Vagina (tissue), 2 donors: Measurements from ENCODE around the gene STARD10. TPM values are rescaled to one million over a fixed set of nuclear protein-coding genes. Genes with fewer than 3 reads are reported as not detected.

ENCODE experiments used
- DNase-seq, 2 donors: peaks; one replicate each; pipeline ENCODE4 v3.0.0-alpha.2; 2017; ENCODE audit errors: extremely low spot score in 2 of 2
- H3K27ac ChIP-seq: fragments of 200-600 bp; sonication (generic); one replicate; pipeline ENCODE4 v1.5.1; 2019
- H3K27me3 ChIP-seq: fragments of 200-600 bp; sonication (generic); one replicate; pipeline ENCODE4 v1.5.1; 2019
- H3K36me3 ChIP-seq, 2 donors: fragments of 200-600 bp; sonication (generic); one replicate each; pipeline ENCODE4 v1.5.1; 2017 to 2019
- H3K4me1 ChIP-seq: fragments of 200-600 bp; sonication (generic); one replicate; pipeline ENCODE4 v1.5.1; 2019
- H3K4me3 ChIP-seq, 2 donors: fragments of 200-600 bp; sonication (generic); 1 replicate in 1 of 2; 2 replicates in 1 of 2; pipeline ENCODE4 v1.5.1; 2016 to 2019
- H3K9me3 ChIP-seq: fragments of 200-600 bp; sonication (generic); one replicate; pipeline ENCODE4 v1.5.1; 2019
- POLR2A ChIP-seq, 2 donors: fragments of 450-650 bp; IDR thresholded peaks; one replicate each; pipeline ENCODE4 v1.6.1; 2017; ENCODE audit warnings: antibody characterized with exemption in 2 of 2, mild to moderate bottlenecking in 2 of 2, moderate library complexity in 2 of 2
- POLR2AphosphoS5 ChIP-seq, 2 donors: sonication (generic); formaldehyde crosslinking; IDR thresholded peaks; one replicate each; pipeline ENCODE4 v1.9.0; 2017; ENCODE audit warnings: antibody characterized with exemption in 2 of 2, mild to moderate bottlenecking in 2 of 2, low read depth in 1 of 2; ENCODE audit not compliant: insufficient read depth in 1 of 2
- intact Hi-C: fragments of 100-400 bp; cut with DNase I; formaldehyde crosslinking; loops from one replicate; pipeline ENCODE4 v1.15.1; 2023
- total RNA-seq: library from RNA; depleted of rRNA; stranded (reverse); fragments of >200 nt; gene quantifications from one replicate; pipeline ENCODE4 v1.2.3, GENCODE V29; 2016
- TF ChIP-seq, protein P1 (sequence below), 3 experiments: fragments of 450-650 bp in 2 of 3; fragments of 200-600 bp in 1 of 3; sonication (generic) in 1 of 3; IDR thresholded peaks; one replicate each; pipeline ENCODE4 v1.5.1; 2017 to 2019; ENCODE audit warnings: antibody characterized with exemption in 3 of 3, mild to moderate bottlenecking in 2 of 3, moderate library complexity in 2 of 3

Gene STARD10
- total RNA-seq, 1 donor from 2014 or later, result 75.9 TPM

GRCh38 chr11:72770799-72771198 lies 23.0 kb downstream of the STARD10 start:
- Histone ChIP-seq H3K27me3 (no peaks in the 10 kb centered on the region), H3K9me3 (no peaks in the 10 kb centered on the region), H3K36me3 (no peaks in the 10 kb centered on the region), H3K4me1 (peaks cover 48% of the 10 kb centered on the region), H3K27ac (no peak overlapping the region), H3K4me3 (no peak overlapping the region)
- no peak for DNase-seq
- TF ChIP-seq, protein P1, sequence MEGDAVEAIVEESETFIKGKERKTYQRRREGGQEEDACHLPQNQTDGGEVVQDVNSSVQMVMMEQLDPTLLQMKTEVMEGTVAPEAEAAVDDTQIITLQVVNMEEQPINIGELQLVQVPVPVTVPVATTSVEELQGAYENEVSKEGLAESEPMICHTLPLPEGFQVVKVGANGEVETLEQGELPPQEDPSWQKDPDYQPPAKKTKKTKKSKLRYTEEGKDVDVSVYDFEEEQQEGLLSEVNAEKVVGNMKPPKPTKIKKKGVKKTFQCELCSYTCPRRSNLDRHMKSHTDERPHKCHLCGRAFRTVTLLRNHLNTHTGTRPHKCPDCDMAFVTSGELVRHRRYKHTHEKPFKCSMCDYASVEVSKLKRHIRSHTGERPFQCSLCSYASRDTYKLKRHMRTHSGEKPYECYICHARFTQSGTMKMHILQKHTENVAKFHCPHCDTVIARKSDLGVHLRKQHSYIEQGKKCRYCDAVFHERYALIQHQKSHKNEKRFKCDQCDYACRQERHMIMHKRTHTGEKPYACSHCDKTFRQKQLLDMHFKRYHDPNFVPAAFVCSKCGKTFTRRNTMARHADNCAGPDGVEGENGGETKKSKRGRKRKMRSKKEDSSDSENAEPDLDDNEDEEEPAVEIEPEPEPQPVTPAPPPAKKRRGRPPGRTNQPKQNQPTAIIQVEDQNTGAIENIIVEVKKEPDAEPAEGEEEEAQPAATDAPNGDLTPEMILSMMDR (IDR thresholded peaks at IDR 0.05), result no peak
- TF ChIP-seq POLR2AphosphoS5 (IDR thresholded peaks at IDR 0.05; ENCODE audit: insufficient read depth in 1 of 2, low read depth in 1 of 2), result no peak
- no peak for TF ChIP-seq POLR2A (IDR thresholded peaks at IDR 0.05)
- intact Hi-C loops, result no loop called here

DNA sequence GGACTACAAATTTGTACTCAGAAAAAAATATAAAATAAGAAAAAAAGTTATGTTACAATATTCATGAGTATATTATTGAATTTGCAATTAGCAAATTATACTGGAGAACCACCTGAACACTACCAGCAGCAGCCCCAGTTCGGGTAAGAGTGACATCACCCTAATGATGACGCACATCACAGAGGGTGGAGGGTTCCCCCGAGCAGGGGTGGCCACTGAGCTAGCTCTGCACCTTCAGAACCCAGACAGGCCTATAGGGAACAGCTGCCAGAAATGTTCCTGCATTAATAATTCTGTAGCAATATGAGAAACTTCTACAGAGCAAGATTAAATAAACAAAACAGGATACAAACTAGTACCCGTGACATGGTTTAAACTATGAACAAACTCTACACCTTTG lies 24.2 kb downstream of the STARD10 start:
- TF ChIP-seq, protein P1 (IDR thresholded peaks at IDR 0.05), result no peak
- TF ChIP-seq POLR2AphosphoS5 (IDR thresholded peaks at IDR 0.05; ENCODE audit: insufficient read depth in 1 of 2, low read depth in 1 of 2), result no peak
- no peak for TF ChIP-seq POLR2A (IDR thresholded peaks at IDR 0.05)
- Histone ChIP-seq H3K27me3 (no peaks in the 10 kb centered on the region), H3K4me1 (peaks cover 37% of the 10 kb centered on the region), H3K9me3 (no peaks in the 10 kb centered on the region), H3K4me3 (no peak overlapping the region), H3K36me3 (no peaks in the 10 kb centered on the region), H3K27ac (no peak overlapping the region)
- intact Hi-C loops, result no loop called here
- no peak for DNase-seq

GRCh38 chr11:72768581-72768980 lies 25.3 kb downstream of the STARD10 start:
- no peak for DNase-seq
- Histone ChIP-seq H3K4me3 (no peak overlapping the region), H3K36me3 (no peaks in the 10 kb centered on the region), H3K9me3 (no peaks in the 10 kb centered on the region), H3K27ac (no peak overlapping the region), H3K4me1 (peaks cover 26% of the 10 kb centered on the region), H3K27me3 (no peaks in the 10 kb centered on the region)
- TF ChIP-seq POLR2A (IDR thresholded peaks at IDR 0.05) (no peak), POLR2AphosphoS5 (IDR thresholded peaks at IDR 0.05; ENCODE audit: insufficient read depth in 1 of 2, low read depth in 1 of 2) (no peak)
- TF ChIP-seq, protein P1 (IDR thresholded peaks at IDR 0.05), result no peak
- intact Hi-C loops, result no loop called here

- intact Hi-C loops, result no loop called here
- Histone ChIP-seq H3K36me3 (no peaks in the 10 kb centered on the region), H3K9me3 (no peaks in the 10 kb centered on the region), H3K4me1 (peaks cover 15% of the 10 kb centered on the region), H3K4me3 (no peak overlapping the region), H3K27ac (no peak overlapping the region), H3K27me3 (no peaks in the 10 kb centered on the region)
- TF ChIP-seq POLR2A (IDR thresholded peaks at IDR 0.05), result no peak
- TF ChIP-seq POLR2AphosphoS5 (IDR thresholded peaks at IDR 0.05; ENCODE audit: insufficient read depth in 1 of 2, low read depth in 1 of 2), result no peak
- TF ChIP-seq, protein P1 (IDR thresholded peaks at IDR 0.05), result no peak
- no peak for DNase-seq
Observed at GRCh38 chr11:72767203-72768062, 26.4 kb downstream of the STARD10 start.
